ENCODE measurements around the gene ARHGAP6. TPM values are rescaled to one million over a fixed set of nuclear protein-coding genes. Genes with fewer than 3 reads are reported as not detected.

ARHGAP6 gene
- total and polyA plus RNA-seq, 2 of the 13 experiments (the other 11 are each of a cell fraction or from before 2014, with no cell fraction given) = 0.11 TPM; not detected in 1

DNA sequence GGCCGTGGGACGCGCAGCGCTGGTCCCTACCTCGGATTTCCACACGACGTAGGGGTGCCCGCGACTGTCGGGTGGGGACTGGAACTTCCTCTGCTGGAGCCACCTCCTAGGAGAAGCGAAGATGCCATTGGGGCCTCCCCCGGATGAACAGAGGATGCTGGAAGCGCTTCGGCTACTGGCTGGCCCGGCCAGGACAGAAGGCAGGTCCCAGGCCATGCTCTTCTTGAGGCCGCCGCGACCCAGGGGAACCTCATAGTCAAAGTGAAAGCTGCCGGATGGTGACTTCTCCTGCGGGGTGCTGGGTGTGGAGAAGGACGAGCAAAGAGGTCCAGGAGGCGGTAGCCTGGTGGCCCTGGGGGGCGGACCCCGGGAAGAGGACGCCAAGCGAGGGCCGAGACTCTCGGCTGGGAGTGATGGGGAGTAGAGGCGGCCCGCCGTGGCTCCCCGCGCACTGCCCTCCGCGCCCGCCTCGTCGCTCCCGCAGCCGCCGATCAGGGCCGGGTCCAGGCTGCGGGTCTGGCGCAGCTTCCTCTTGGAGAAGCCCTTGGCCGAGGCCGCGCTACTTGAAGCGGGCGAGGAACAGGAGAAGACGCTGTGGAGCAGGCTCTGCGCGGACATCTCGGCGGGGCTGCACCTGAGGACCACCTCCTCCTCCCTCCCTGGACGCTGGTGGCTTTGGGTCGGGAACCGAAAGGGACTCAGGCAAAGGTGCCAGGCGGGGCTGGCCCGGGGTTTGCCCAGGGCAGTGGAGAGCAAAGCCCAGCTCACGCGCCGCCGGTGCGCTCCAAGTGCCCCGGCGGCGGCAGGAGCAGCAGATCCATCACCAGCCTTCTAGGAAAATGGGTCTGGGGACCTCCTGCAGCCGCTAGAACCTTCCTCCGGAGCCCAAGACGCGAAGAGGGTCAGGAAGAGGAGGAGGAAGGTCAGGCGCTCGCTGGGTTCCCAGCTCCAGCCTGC, 1.2 kb downstream of the ARHGAP6 start:
- Histone ChIP-seq H2AFZ (ENCODE audit: low read length) (no peak overlapping the region), H3K4me2 (ENCODE audit: low read depth, low read length) (no peak overlapping the region), H3K27ac (ENCODE audit: extremely low read length, insufficient read depth, low read length) (no peak overlapping the region), H3K4me1 (ENCODE audit: insufficient read depth, low read length) (no peaks in the 10 kb centered on the region), H3K27me3 (ENCODE audit: control insufficient read depth in 1 of 2, insufficient read depth in 2 of 2, low read length in 2 of 2) (no peaks in the 10 kb centered on the region; a peak in 1 of 5 replicates), H3K79me2 (ENCODE audit: insufficient read depth, low read length) (no peaks in the 10 kb centered on the region), H3K36me3 (replicated peaks in 1 of 2; ENCODE audit: control insufficient read depth in 1 of 2, insufficient read depth in 2 of 2, low read length in 2 of 2) (no peaks in the 10 kb centered on the region), H4K20me1 (ENCODE audit: insufficient read depth, low read length) (no peaks in the 10 kb centered on the region), H3K4me3 (replicated peaks in 1 of 3; ENCODE audit: insufficient read depth in 1 of 3, low read depth in 2 of 3, low read length in 3 of 3) (no peak overlapping the region), H3K9me3 (ENCODE audit: low read length) (no peaks in the 10 kb centered on the region), H3K9ac (ENCODE audit: insufficient read depth, low read depth, low read length) (no peak overlapping the region)
- in situ Hi-C loops (cut with HindIII; ENCODE audit: extremely low pct_ligation_motif_present, low pct_unique_long_range_greater_than_20kb) = no loop called here
- no peak for FAIRE-seq
- intact Hi-C loops (cut with micrococcal nuclease; ENCODE audit: unreplicated experiment) = no loop called here
- POLR2A ChIA-PET = no interaction called here
- WGBS (ENCODE audit: low lambda C conversion rate) = 5% methylated on average over 4 of the region's 73 CpGs
- ATAC-seq = no peak
- CTCF ChIA-PET (ENCODE audit: low intra/inter-chr PET ratio, low total read pairs) = no interaction called here
- no peak for DNase-seq (ENCODE audit: low spot score)
- TF ChIP-seq ATRX (CRISPR knock-in tag; IDR thresholded peaks at IDR 0.05; ENCODE audit: borderline replicate concordance) (no peak), KDM4B (CRISPR knock-in tag; IDR thresholded peaks at IDR 0.05) (no peak), HOXA7 (CRISPR knock-in tag; IDR thresholded peaks at IDR 0.05) (no peak), FOXC1 (CRISPR knock-in tag; IDR thresholded peaks at IDR 0.05; ENCODE audit: borderline replicate concordance) (no peak), ZNF256 (CRISPR knock-in tag; conservative IDR thresholded peaks at IDR 0.05) (no peak), STAG1 (CRISPR knock-in tag; IDR thresholded peaks at IDR 0.05) (no peak), TRIM24 (CRISPR knock-in tag; IDR thresholded peaks at IDR 0.05) (no peak), ZNF441 (CRISPR knock-in tag; IDR thresholded peaks at IDR 0.05; ENCODE audit: borderline replicate concordance) (no peak), EED (CRISPR knock-in tag; IDR thresholded peaks at IDR 0.05) (no peak), ATF1 (CRISPR knock-in tag; IDR thresholded peaks at IDR 0.05) (no peak), NCOA5 (CRISPR knock-in tag; IDR thresholded peaks at IDR 0.05) (no peak)
- no TSS peak for BruUV-seq (replicated peaks)

Measured in HepG2 (cell line).